Left kidney (tissue), 2 donors: ENCODE results near the gene INA. TPM values are rescaled to one million over a fixed set of nuclear protein-coding genes. Genes with fewer than 3 reads are reported as not detected.

Source experiments
- DNase-seq: peaks from one replicate; pipeline ENCODE4 v3.0.0-alpha.2; 2013
- polyA plus RNA-seq: library from polyadenylated mRNA; unstranded; fragments of 120-200 nt; gene quantifications from one replicate; pipeline ENCODE4 v1.2.1, GENCODE V29; 2013; ENCODE audit not compliant: insufficient read length

The INA gene
- polyA plus RNA-seq, 1 donor: 0.53 TPM

DNA sequence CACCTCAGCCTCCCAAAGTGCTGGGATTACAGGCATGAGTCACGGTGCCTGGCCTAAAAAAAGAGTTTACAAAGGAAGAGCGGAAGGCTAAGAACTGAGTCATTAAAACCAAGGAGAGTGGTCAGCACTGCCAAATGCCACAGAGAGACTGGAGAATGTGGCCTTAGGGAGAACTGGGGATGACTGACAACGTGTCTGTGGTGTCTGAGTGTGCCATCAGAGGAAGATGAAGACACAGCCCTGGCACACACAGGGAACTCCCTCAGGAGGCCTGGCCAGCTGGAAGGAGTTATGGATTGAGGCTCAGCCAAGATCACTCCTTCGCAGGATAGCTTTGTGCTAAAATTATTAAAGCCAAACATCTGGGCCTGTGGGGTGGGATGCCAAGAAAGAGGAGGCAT is 3.9 kb upstream of the INA start:
- DNase-seq: no peak

DNA sequence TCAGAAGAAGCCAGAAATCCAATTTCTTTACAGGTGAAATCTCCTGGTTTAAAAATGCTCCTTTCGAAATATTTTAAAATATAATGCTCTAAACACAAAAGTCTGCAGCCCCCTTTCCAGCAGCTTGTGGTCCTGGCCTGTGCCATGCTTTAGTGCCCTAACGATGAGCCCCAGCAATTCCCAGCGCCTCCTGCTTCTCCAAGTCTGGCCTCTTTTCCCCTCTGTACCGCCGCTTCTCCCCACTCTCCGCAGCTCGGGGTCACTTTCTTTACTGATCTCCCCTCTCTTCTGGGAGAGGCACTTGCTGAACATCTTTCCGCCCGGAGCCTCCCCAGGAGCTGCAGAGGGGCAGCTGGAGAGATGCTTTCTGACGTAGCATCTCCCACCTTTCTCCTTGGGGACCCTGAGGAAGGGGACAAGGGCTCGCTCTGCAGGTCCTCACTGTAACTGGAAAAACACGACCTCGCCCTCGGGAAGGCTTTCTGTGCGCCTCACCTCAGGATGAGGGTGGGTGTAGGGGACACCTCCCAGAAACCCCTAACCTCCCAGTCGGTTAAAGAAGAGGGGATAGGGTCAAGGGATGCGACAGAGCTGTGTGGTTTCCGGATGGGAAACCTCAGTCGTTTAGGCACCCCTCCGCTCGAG is 565 bp upstream of the INA start:
- DNase-seq: no peak

DNA sequence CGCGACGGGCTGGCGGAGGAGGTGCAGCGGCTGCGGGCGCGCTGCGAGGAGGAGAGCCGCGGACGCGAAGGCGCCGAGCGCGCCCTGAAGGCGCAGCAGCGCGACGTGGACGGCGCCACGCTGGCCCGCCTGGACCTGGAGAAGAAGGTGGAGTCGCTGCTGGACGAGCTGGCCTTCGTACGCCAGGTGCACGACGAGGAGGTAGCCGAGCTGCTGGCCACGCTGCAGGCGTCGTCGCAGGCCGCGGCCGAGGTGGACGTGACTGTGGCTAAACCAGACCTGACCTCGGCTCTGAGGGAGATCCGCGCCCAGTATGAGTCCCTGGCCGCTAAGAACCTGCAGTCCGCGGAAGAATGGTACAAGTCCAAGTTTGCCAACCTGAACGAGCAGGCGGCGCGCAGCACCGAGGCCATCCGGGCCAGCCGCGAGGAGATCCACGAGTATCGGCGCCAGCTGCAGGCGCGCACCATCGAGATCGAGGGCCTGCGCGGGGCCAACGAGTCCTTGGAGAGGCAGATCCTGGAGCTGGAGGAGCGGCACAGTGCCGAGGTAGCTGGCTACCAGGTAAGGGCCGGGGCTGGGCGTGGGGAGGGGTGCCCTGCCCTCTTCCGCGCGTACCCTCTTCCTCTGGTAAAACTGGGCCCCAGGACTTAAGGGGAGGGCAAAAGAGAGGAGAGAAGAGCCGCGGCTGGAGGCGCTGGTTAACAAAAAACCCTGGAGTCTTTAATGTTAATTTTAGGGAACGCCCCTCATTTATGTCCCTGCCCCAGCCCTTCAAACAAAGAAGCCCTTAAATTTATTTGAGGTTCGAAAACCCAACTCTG is 987 bp downstream of the INA start:
- no peak for DNase-seq

DNA sequence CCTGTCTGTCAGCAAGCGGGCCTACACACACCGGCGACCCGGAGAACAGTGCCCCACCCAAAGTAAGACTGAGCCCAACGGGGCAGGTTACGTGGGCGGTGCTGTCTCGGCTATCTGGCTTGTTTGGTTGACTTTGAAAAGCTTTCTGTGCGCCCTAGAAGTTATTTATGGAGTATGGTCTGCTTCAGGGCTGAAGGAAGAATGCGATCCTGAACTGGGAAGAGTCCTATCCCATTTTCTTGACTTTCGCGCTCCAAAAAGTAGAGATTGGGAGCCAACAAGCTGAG is 1.5 kb downstream of the INA start:
- DNase-seq: no peak

DNA sequence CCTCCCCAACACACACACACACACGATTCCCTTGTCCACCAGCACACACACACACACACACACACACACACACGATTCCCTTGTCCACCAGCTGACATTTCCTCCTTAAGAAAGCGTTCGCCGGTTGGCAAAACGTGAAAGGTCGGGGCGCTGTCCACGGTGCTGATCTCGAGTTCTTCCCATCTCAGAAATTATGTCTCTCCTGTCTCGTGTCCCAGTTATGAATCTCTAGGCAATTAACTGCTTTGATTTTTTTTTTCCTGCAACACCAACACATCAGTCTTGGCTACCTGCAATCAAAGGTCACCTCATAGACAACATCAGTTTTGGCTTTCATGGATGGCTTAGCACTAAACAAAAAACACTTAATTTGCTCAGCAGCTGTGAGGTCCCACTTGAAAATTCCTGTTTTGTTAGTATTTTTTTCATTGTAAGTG is 1.9 kb downstream of the INA start:
- DNase-seq: peak; percentile 66

DNA sequence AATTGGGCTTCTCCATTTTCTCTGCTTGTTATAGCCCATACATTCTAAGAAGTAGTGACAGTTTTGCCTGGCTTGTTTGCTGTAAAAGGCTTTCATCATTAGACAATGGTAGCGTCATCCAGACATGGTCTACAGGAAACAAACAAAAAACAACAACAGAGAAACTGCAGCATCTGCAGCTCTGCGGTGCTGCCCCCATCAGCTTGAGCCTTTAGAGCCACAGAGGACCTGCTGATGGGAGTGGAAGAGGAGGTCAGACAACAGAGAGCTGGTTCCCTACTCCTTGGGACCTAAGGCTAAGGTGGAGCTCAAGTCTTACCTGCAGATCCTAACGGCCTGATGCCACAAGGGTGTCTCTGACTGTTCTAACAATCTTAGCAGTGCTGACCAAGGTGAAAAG is 3.1 kb downstream of the INA start:
- DNase-seq: no peak

DNA sequence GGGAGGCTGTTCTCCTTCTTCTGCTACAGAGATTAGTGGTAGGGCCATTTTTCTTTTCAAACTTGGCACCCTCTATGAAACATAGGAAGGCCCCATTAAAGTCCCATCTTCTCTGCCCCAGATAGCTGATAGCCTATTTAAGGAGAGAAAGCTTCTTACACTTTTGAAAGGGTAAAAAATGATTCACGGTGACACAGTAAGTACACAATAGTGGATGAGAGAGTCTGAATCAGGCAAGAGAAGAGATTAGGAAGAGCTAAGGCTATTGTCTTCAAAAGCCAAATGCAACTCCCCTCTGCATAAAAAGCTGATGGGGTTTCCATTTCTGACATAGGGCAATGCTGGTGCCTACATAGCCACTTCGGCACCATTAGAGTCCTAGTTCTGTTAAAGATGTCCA is 3.6 kb downstream of the INA start:
- DNase-seq: no peak

DNA sequence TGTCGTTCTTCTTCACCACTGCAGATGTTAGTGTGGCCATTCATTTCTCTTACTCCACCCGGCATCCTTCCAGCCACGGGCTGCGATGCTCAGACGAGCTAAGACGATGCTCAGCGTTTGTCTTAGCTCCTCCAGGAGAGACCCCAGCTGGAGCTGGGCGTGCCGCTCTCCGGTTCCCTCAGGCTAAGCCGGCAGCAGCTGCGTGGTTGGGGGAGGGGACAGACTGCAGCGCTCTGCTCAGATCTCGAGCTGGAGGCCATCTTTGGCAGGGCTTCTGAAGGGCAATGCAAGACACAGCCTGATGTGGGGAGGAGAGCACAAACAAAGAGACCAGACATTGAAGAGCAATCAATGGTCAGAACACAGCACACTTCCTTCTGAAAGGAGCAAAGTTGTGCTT is 4.8 kb downstream of the INA start:
- peak; percentile 38 for DNase-seq

DNA sequence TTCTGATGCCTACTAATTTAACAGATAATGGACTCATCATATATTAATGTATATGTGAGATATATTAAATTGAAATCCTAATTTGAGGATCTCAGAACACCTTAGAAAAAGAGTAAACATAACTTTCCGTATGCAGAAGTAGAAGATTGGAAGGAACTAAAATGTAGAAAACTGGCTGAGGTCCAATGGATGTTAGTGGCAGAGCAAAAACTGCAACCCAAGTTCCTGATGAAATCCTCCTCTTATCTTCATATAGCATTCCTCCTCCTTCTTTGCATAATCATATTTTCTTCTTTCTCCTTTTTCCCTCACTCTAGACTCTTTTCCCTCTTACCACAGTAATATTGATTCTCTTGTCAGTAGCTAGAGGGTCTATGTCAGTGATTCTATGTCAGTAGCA is 6.0 kb downstream of the INA start:
- DNase-seq: no peak

DNA sequence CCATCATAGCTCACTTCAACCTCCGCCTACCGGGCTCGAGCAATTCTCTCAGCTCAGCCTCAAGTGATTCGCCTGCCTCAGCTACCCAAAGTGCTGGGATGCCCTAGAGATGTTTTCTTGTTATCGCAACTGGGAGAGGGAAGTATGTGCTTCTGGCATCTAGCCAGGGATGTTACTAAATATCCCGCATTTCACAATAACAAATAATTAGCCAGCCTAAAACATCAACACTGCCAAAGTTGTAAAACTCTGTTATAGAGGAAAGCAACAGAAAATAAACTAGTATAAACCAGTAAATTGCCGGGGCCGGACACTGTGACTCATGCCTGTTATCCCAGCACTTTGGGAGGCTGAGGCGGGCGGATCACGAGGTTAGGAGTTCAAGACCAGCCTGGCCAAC is 7.2 kb downstream of the INA start:
- no peak for DNase-seq

DNA sequence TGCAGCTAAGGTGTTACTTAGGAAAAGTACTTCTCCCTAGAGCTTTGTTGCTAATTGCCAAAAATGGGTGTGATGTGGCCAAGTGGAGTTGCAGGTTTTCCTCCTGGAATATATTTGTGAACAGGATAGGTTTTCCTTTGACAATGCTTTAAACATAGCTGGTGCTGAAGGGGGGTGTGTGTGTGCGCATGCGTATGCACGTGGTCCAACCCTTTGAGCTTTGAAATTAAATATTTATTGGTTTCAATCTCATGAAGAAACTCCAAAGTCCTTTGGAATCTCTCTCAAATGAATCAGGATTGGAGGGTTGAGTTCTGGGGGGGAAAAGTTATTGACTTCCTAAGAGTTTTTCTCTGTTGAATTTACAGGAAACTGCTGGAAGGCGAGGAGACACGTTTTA is 11.1 kb downstream of the INA start:
- DNase-seq: no peak

DNA sequence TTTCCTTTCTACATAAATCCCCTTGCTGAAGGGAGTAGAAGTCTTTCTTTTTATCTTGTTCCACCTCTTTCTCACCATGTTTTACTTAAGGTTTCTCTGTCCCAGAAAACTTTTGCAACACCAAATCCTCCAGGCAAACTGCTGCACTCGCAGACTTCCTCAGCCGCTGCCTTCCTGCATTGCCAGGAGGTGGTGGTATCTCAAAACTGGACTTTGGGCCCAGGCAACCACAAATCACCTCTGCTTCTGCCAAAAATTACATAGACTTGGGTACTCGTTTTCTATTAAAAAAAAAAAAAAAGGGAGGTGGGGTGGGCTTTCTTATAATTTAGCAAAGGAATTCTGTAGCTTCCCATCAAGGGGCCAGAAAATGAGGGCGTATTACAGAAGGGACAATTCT is 14.7 kb downstream of the INA start:
- DNase-seq: no peak

DNA sequence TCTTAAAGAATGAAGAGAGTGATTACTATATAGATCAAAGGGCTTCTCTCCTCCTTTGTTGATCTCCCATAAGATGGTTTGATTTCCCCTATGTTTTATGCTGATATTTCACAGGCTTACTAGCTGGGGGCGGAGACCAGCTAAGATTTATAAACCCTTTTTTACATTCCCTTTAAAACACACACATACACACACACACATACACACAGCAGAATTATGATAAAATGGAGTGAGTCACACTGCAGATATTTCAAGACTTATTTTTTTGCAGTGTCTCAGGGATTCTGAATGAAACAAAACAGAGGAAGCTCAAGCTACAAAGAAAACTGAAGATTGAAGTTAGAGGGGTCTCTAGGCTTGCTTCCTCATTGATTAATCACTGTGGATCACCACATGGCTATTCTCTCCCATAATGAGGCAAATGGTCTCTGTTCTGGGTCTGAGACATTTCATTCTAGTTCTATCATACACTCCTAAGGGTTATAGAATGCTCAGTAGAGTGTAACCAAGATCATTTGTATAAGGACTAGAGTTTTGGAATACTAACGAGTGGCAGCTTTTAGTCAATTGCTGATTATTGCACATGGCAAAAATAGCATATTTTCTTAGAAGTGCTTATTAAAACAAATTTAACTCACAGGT is 18.6 kb downstream of the INA start:
- no peak for DNase-seq

DNA sequence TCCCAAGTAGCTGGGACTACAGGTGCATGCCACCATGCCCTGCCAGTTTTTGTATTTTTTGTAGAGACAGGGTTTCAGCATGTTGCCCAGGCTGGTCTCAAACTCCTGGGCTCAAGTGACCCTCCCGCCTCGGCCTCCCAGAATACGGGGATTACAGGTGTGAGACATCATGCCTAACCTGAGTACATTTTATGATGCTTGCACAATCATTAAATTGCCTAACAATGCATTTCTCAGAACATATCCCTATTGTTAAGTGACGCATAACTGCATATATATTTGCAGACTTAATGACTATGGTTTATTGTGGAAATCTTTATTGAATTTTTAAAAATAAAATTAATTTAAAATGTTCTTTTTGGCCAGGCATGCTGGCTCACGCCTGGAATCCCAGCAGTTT is 30.7 kb downstream of the INA start:
- DNase-seq: no peak

DNA sequence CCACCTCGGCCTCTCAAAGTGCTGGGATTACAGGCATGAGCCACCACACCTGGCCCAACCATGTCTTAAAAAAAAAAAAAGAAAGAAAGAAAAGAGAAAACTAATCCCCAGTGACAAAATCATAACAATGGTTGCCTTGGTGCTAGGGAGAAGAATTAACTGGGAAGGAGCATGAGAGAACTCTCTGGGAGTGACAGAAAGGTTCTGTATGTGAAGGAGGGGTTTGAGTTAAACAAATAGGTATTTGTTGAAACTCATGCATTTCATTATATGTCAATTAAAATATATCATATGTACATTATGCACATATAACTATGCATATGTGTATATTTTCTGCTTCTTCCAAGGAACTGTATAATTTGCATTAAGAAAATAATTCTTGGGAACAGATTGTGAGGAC is 33.3 kb downstream of the INA start:
- no peak for DNase-seq

DNA sequence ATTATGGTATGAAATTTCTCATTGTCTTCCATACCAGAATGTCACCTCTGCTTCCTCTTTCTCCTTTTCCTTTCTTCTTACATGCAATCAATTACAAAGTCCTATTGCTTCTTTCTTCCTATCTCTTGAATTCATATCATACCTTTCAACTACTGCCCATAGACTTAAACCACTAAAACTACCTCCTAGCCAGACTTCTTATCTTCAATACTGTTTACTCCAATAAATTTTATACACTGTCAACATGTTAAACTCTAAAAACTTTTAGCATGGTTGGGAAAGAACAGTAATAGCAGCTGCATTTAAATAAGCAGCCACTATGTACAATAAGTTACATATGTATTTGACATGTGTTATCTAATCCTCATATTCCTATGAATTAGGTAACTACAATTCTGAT is 39.1 kb downstream of the INA start:
- no peak for DNase-seq

DNA sequence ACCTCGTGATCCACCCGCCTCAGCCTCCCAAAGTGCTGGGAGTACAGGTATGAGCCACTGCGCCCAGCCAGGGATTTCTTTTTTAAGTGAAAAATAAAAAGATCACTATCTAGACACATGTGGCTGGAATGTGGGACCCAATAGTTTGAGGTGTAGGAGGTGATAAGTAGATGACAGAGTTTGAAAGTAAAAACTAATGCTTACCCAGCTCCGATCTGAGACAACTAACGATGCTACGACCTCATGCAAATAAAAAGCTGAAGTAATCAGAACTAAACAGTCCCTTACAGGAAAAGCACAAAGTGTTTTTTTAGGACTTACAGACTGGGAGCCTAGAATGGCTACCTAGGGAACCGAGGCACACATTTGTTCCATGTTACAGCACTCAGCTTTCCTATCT is 51.0 kb downstream of the INA start:
- no peak for DNase-seq

DNA sequence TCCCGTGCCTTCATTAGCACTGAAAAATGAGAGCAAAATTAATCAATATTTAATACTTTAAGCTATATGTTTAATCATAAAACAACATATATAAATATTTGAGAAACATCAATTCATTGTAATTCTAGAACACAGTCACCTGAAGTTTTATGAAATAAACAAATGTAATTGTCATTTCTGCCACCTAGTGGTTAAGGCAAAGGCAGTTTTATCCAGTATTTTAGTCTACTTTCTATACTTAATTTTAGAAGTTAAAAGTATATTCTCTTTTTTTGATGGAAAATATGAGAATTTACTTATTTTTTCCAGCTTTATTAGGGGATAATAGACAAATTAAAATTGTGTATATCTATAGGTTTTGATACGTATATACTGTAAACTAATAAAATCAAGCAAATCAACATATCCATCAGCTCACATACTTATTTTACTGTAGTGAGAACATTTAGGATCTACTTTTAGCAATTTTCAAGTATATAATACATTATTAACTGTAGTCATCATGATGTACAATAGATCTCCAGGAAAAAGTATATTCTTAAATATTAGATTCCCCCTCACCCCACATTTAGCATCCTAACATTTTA is 57.1 kb downstream of the INA start:
- DNase-seq: peak; percentile 10

DNA sequence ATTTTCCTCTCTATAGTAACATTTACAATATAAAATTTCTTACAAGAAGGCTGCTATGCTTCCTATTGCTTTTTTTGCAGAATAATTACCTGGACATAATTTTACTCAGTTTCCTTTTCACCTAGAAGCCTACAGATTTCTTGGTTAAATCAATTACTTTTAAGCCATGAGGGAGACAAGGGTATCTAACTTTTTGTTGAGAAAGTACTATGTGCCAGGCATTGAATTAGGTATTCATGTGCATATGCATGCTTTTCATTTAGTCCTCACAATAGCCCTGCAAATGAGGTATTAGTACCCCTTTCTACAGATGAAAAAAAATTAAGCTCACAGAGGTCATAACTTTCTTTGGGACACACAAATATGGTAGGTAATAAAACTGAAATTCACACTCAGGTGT is 57.6 kb downstream of the INA start:
- DNase-seq: no peak

DNA sequence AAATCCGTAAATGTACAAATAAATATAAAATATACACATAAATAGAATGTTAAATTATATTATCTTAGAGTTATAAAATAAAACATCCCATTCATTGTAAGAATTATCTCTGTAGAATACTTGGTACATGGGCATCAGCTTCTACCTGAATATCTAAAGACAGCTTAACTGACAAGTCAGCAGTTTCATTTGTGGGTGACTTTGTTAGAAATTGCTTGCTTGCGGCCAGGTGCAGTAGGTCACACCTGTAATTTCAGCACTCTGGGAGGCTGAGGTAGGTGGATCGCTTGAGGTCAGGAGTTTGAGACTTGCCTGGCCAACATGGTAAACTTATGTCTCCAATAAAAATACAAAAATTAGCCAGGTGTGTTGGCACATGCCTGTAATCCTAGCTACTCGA is 59.4 kb downstream of the INA start:
- no peak for DNase-seq
